ENCODE measurements around the gene CDH23.

DNA sequence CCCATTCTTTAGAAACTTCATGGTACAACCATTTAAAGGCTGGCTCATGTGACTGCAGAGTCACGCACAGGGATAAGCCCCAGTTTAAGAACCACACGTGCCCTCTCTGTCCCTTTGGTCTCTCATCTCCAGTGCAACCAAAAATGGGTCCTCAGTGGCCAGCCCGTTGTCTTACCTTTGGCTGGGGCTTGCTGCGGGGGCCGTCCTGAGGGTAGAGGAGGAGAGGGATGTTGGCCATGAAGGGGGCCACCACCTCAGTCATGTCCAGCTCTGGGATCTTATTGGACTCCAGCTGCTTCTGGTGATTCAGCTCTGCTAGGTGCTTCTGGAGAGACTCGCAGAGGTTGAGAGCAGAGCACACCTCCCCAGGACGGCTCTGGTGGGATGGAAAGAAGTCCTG is 432.0 kb downstream of the CDH23 start:
- TF ChIP-seq, protein P1, sequence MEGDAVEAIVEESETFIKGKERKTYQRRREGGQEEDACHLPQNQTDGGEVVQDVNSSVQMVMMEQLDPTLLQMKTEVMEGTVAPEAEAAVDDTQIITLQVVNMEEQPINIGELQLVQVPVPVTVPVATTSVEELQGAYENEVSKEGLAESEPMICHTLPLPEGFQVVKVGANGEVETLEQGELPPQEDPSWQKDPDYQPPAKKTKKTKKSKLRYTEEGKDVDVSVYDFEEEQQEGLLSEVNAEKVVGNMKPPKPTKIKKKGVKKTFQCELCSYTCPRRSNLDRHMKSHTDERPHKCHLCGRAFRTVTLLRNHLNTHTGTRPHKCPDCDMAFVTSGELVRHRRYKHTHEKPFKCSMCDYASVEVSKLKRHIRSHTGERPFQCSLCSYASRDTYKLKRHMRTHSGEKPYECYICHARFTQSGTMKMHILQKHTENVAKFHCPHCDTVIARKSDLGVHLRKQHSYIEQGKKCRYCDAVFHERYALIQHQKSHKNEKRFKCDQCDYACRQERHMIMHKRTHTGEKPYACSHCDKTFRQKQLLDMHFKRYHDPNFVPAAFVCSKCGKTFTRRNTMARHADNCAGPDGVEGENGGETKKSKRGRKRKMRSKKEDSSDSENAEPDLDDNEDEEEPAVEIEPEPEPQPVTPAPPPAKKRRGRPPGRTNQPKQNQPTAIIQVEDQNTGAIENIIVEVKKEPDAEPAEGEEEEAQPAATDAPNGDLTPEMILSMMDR (IDR thresholded peaks at IDR 0.05), result no peak
- no peak for TF ChIP-seq POLR2A (IDR thresholded peaks at IDR 0.05)
